Measurements from ENCODE around the gene SNF8.

- no peak for TF ChIP-seq CTCF (IDR thresholded peaks at IDR 0.05; ENCODE audit: insufficient read depth, low read length, poor library complexity, severe bottlenecking)
- no peak for TF ChIP-seq EZH2phosphoT487 (conservative IDR thresholded peaks at IDR 0.05; ENCODE audit: low read length)
These were observed 8.3 kb upstream of the SNF8 start for GRCh38 chr17:48952904-48953303.
